MM.1S (cell line): Measurements from ENCODE around the gene ADGRV1.

Experiments used
- DNase-seq: peaks from one replicate; pipeline ENCODE4 v3.0.0-alpha.2; 2015
- H2AFZ ChIP-seq: fragments of 300-600 bp; sonication (generic); 2 replicates; pipeline ENCODE4 v1.6.0; 2016; ENCODE audit warnings: antibody characterized with exemption, low read length
- H3F3A ChIP-seq: fragments of 300-600 bp; sonication (generic); 2 replicates; pipeline ENCODE4 v1.6.1; 2016; ENCODE audit warnings: mild to moderate bottlenecking, antibody characterized with exemption, low read length, moderate library complexity, mixed read lengths; ENCODE audit not compliant: insufficient read depth
- H3K27ac ChIP-seq: fragments of 300-600 bp; sonication (generic); 2 replicates; pipeline ENCODE4 v1.5.1; 2016; ENCODE audit warnings: mild to moderate bottlenecking, low read length
- H3K27me3 ChIP-seq: fragments of 300-600 bp; sonication (generic); replicated peaks from 2 replicates; pipeline ENCODE4 v1.6.0; 2016; ENCODE audit warnings: low read length; ENCODE audit not compliant: insufficient read depth
- H3K36me3 ChIP-seq: fragments of 300-600 bp; sonication (generic); replicated peaks from 2 replicates; pipeline ENCODE4 v1.6.1; 2016; ENCODE audit warnings: mild to moderate bottlenecking, low read length, mixed read lengths; ENCODE audit not compliant: insufficient read depth
- H3K4me1 ChIP-seq: fragments of 300-600 bp; sonication (generic); 2 replicates; pipeline ENCODE4 v1.6.1; 2016; ENCODE audit warnings: low read length, mixed read lengths
- H3K4me2 ChIP-seq: fragments of 300-600 bp; sonication (generic); 2 replicates; pipeline ENCODE4 v1.6.0; 2016; ENCODE audit warnings: low read depth, low read length
- H3K4me3 ChIP-seq: fragments of 300-600 bp; sonication (generic); 2 replicates; pipeline ENCODE4 v1.5.1; 2016; ENCODE audit warnings: low read length, mixed read lengths
- H3K79me2 ChIP-seq: fragments of 300-600 bp; sonication (generic); 2 replicates; pipeline ENCODE4 v1.6.1; 2016; ENCODE audit warnings: mixed run types, low read length, mixed read lengths
- H3K9ac ChIP-seq: fragments of 300-600 bp; sonication (generic); 2 replicates; pipeline ENCODE4 v1.6.1; 2016; ENCODE audit warnings: low read length, mixed read lengths
- H3K9me2 ChIP-seq: fragments of 300-600 bp; sonication (generic); replicated peaks from 2 replicates; pipeline ENCODE4 v1.6.1; 2016; ENCODE audit warnings: mild to moderate bottlenecking, low read length, mixed read lengths; ENCODE audit not compliant: insufficient read depth
- H3K9me3 ChIP-seq: fragments of 300-600 bp; sonication (generic); replicated peaks from 2 replicates; pipeline ENCODE4 v1.6.1; 2016; ENCODE audit warnings: mild to moderate bottlenecking, low read length, mixed read lengths; ENCODE audit not compliant: insufficient read depth
- H4K20me1 ChIP-seq: fragments of 300-600 bp; sonication (generic); 2 replicates; pipeline ENCODE4 v1.6.1; 2016; ENCODE audit warnings: mild to moderate bottlenecking, low read length, moderate library complexity, mixed read lengths; ENCODE audit not compliant: insufficient read depth
- CTCF ChIP-seq: fragments of 300-600 bp; sonication (generic); IDR thresholded peaks from 2 replicates; pipeline ENCODE4 v1.5.1; 2016; ENCODE audit warnings: antibody characterized with exemption, low read length, mixed read lengths
- EZH2 ChIP-seq: fragments of 300-600 bp; sonication (generic); optimal IDR thresholded peaks from 2 replicates; pipeline ENCODE3; 2017; ENCODE audit warnings: low read depth, mild to moderate bottlenecking, antibody characterized with exemption, low read length, mixed read lengths
- EZH2phosphoT487 ChIP-seq: fragments of 300-600 bp; sonication (generic); IDR thresholded peaks from 2 replicates; pipeline ENCODE4 v1.6.1; 2018; ENCODE audit warnings: antibody characterized with exemption, low read length

The ADGRV1 gene

DNA sequence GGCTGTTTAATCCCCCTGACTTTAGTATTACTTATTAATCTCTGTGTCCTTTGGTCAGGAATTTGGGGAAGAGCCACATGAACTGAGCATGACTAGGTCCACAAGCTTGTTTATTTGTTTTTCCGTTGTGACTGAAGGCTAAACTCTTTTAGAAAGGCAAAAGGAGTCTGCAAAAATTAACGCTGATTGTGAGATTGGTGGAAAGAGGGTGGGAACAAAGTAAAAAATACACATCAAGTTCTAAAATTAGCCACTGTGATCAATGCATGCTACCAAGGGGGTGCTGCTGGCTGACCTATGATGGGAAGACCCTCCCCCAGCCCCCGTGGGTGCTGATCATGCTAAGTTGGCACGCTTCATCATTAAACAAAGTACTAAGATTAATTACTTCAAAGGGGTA, 356.8 kb downstream of the ADGRV1 start:
- no peak overlapping the region for H3K4me3 ChIP-seq
- no peaks in the 10 kb centered on the region for H3K9me2 ChIP-seq
- no peaks in the 10 kb centered on the region for H3K27me3 ChIP-seq
- H3K79me2 ChIP-seq: no peaks in the 10 kb centered on the region
- H2AFZ ChIP-seq: no peak overlapping the region
- no peaks in the 10 kb centered on the region for H3K36me3 ChIP-seq
- no peaks in the 10 kb centered on the region; the same call in 1 of the 2 replicates for H4K20me1 ChIP-seq
- H3K9me3 ChIP-seq: no peaks in the 10 kb centered on the region
- no peak overlapping the region for H3K9ac ChIP-seq
- no peak for DNase-seq
- H3K4me1 ChIP-seq: no peaks in the 10 kb centered on the region
- H3K27ac ChIP-seq: no peak overlapping the region
- H3F3A ChIP-seq: no peaks in the 10 kb centered on the region
- TF ChIP-seq CTCF (no peak), EZH2 (no peak), EZH2phosphoT487 (no peak)
- no peak overlapping the region for H3K4me2 ChIP-seq

GRCh38 chr5:90916947-90917800, 358.6 kb downstream of the ADGRV1 start:
- H3K36me3 ChIP-seq: no peaks in the 10 kb centered on the region
- no peak for DNase-seq

GRCh38 chr5:90917928-90918668, 359.5 kb downstream of the ADGRV1 start:
- no peak for DNase-seq
- Histone ChIP-seq H3K27ac (no peak overlapping the region), H3K36me3 (no peaks in the 10 kb centered on the region), H3K4me1 (no peaks in the 10 kb centered on the region), H3F3A (no peaks in the 10 kb centered on the region), H3K4me2 (no peak overlapping the region), H3K79me2 (no peaks in the 10 kb centered on the region), H4K20me1 (no peaks in the 10 kb centered on the region; the same call in 1 of the 2 replicates), H3K9me2 (no peaks in the 10 kb centered on the region), H3K9me3 (no peaks in the 10 kb centered on the region), H2AFZ (no peak overlapping the region), H3K9ac (no peak overlapping the region), H3K27me3 (no peaks in the 10 kb centered on the region), H3K4me3 (no peak overlapping the region)
- TF ChIP-seq CTCF: no peak
- TF ChIP-seq EZH2: no peak
- TF ChIP-seq EZH2phosphoT487: no peak

More at GRCh38 chr5:90916947-90917800, 358.6 kb downstream of the ADGRV1 start:
- Histone ChIP-seq H3K27me3 (no peaks in the 10 kb centered on the region), H3K4me3 (no peak overlapping the region), H3K9me3 (no peaks in the 10 kb centered on the region), H4K20me1 (no peaks in the 10 kb centered on the region; the same call in 1 of the 2 replicates), H2AFZ (no peak overlapping the region), H3K27ac (no peak overlapping the region), H3K79me2 (no peaks in the 10 kb centered on the region), H3K9ac (no peak overlapping the region), H3F3A (no peaks in the 10 kb centered on the region), H3K9me2 (no peaks in the 10 kb centered on the region), H3K4me2 (no peak overlapping the region), H3K4me1 (no peaks in the 10 kb centered on the region)
- no peak for TF ChIP-seq EZH2phosphoT487
- no peak for TF ChIP-seq EZH2
